ENCODE measurements around the gene ICAM2. TPM values are rescaled to one million over a fixed set of nuclear protein-coding genes. Genes with fewer than 3 reads are reported as not detected.
"Not testable (repeated sequence)": the region's sequence is repeated elsewhere in the genome, so short reads cannot be mapped to it uniquely, and the experiment has no call there.

ICAM2 gene
- total RNA-seq, 1 donor from 2014 or later: not detected

GRCh38 chr17:64008346-64008745 lies 12.1 kb downstream of the ICAM2 start:
- Histone ChIP-seq H4K20me1 (ENCODE audit: insufficient read depth, low read length) (no peaks in the 10 kb centered on the region), H3K4me1 (ENCODE audit: insufficient read depth, low read length) (peaks cover 6% of the 10 kb centered on the region), H3K79me2 (ENCODE audit: insufficient read depth, low read length) (no peaks in the 10 kb centered on the region), H3K9me3 (ENCODE audit: insufficient read depth, low read depth, low read length) (no peaks in the 10 kb centered on the region), H3K27me3 (ENCODE audit: insufficient read depth, low read length) (no peaks in the 10 kb centered on the region), H3K4me3 (ENCODE audit: insufficient read depth, low read depth, low read length) (no peak overlapping the region), H3K27ac (ENCODE audit: low read depth, low read length) (no peak overlapping the region), H3K36me3 (ENCODE audit: insufficient read depth, low read length) (no peaks in the 10 kb centered on the region), H2AFZ (ENCODE audit: low read depth, low read length) (no peak overlapping the region), H3K9ac (ENCODE audit: low read length) (no peak overlapping the region), H3K4me2 (ENCODE audit: low read length) (no peak overlapping the region)
- Mint-ChIP-seq H3K9me3 (ENCODE audit: unreplicated experiment) (no peaks in the 10 kb centered on the region), H3K27ac (ENCODE audit: unreplicated experiment) (no peak overlapping the region), H3K36me3 (ENCODE audit: low read depth, unreplicated experiment) (no peaks in the 10 kb centered on the region), H3K27me3 (ENCODE audit: low read depth, unreplicated experiment) (peaks cover 17% of the 10 kb centered on the region), H3K4me1 (ENCODE audit: low read depth, unreplicated experiment) (peaks cover 9% of the 10 kb centered on the region), H3K4me3 (ENCODE audit: unreplicated experiment) (no peak overlapping the region)
- no peak for DNase-seq (ENCODE audit: low read depth)
- FAIRE-seq: no peak
- TF ChIP-seq CTCF (IDR thresholded peaks at IDR 0.05; ENCODE audit: insufficient read depth, low read depth, low read length) (no peak), EZH2 (IDR thresholded peaks at IDR 0.05; ENCODE audit: insufficient read depth, low read length) (no peak)

GRCh38 chr17:64007838-64008282 lies 12.6 kb downstream of the ICAM2 start:
- no peak overlapping the region for H3K27ac ChIP-seq (ENCODE audit: low read depth, low read length)
- H3K9me3 ChIP-seq (ENCODE audit: insufficient read depth, low read depth, low read length): no peaks in the 10 kb centered on the region
- H3K79me2 ChIP-seq (ENCODE audit: insufficient read depth, low read length): no peaks in the 10 kb centered on the region
- H3K9me3 Mint-ChIP-seq (ENCODE audit: unreplicated experiment): no peaks in the 10 kb centered on the region
- no peak for TF ChIP-seq EZH2 (IDR thresholded peaks at IDR 0.05; ENCODE audit: insufficient read depth, low read length)
- H3K27ac Mint-ChIP-seq (ENCODE audit: unreplicated experiment): no peak overlapping the region
- H3K4me3 Mint-ChIP-seq (ENCODE audit: unreplicated experiment): no peak overlapping the region
- no peak overlapping the region for H2AFZ ChIP-seq (ENCODE audit: low read depth, low read length)
- H3K4me1 Mint-ChIP-seq (ENCODE audit: low read depth, unreplicated experiment): peaks cover 9% of the 10 kb centered on the region
- no peaks in the 10 kb centered on the region for H3K36me3 Mint-ChIP-seq (ENCODE audit: low read depth, unreplicated experiment)
- no peak overlapping the region for H3K9ac ChIP-seq (ENCODE audit: low read length)
- H3K27me3 Mint-ChIP-seq (ENCODE audit: low read depth, unreplicated experiment): peaks cover 20% of the 10 kb centered on the region
- no peak overlapping the region for H3K4me2 ChIP-seq (ENCODE audit: low read length)
- no peaks in the 10 kb centered on the region for H3K27me3 ChIP-seq (ENCODE audit: insufficient read depth, low read length)
- no peak for DNase-seq (ENCODE audit: low read depth)
- H3K4me1 ChIP-seq (ENCODE audit: insufficient read depth, low read length): peaks cover 6% of the 10 kb centered on the region
- no peaks in the 10 kb centered on the region for H3K36me3 ChIP-seq (ENCODE audit: insufficient read depth, low read length)
- H3K4me3 ChIP-seq (ENCODE audit: insufficient read depth, low read depth, low read length): no peak overlapping the region
- FAIRE-seq: no peak
- H4K20me1 ChIP-seq (ENCODE audit: insufficient read depth, low read length): no peaks in the 10 kb centered on the region

- peaks cover 20% of the 10 kb centered on the region for H3K27me3 Mint-ChIP-seq (ENCODE audit: low read depth, unreplicated experiment)
- H3K9me3 Mint-ChIP-seq (ENCODE audit: unreplicated experiment); H3K9ac ChIP-seq (ENCODE audit: low read length); H3K4me2 ChIP-seq (ENCODE audit: low read length); DNase-seq (ENCODE audit: low read depth); H3K36me3 ChIP-seq (ENCODE audit: insufficient read depth, low read length); H3K27ac ChIP-seq (ENCODE audit: low read depth, low read length); H3K27ac Mint-ChIP-seq (ENCODE audit: unreplicated experiment); H2AFZ ChIP-seq (ENCODE audit: low read depth, low read length); H3K4me3 ChIP-seq (ENCODE audit: insufficient read depth, low read depth, low read length); H3K36me3 Mint-ChIP-seq (ENCODE audit: low read depth, unreplicated experiment); H3K4me3 Mint-ChIP-seq (ENCODE audit: unreplicated experiment); H3K79me2 ChIP-seq (ENCODE audit: insufficient read depth, low read length); H3K27me3 ChIP-seq (ENCODE audit: insufficient read depth, low read length); H3K9me3 ChIP-seq (ENCODE audit: insufficient read depth, low read depth, low read length); H4K20me1 ChIP-seq (ENCODE audit: insufficient read depth, low read length); H3K4me1 ChIP-seq (ENCODE audit: insufficient read depth, low read length); FAIRE-seq; H3K4me1 Mint-ChIP-seq (ENCODE audit: low read depth, unreplicated experiment): not testable (repeated sequence)
Observed at GRCh38 chr17:64007089-64007837, 13.2 kb downstream of the ICAM2 start.
